ENCODE results near the gene FAM120A.

FAM120A gene

DNA sequence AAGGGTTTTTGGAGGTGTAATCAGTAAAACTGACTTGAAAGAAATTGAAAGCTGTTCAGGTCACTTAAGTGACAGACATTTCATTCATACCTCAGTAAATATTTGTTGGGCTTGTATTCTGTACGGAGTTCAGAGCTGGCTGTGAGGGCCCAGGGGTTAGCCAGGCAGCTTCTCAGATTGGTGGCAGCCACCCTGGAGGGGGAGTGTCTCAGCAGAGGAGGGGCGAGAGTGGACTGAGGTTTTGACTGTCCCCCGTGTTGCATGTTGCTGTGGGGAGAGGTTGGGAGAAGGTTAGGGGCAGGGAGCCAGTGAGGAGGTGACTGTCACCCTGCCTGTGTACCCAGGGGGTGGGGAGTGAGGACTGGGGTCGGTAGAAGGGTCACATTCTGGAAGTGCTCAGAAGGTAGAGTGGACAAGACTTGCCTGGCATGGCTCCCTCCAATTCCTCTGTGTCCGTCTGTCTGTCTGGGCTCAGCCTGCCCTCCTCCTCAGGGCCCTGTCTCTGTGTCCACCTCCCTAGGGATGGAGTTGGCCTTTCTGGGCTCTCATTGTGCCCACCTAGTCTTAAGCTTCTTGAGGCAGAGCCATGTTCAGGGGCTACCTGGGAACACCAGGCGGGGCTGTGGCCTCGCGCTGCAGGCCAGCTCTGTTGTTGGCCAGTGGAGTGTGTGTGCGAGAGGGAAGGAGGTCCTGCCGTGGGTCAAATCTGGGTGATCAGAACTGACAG, 129.3 kb downstream of the FAM120A start:
- DNase-seq (ENCODE audit: low read depth) = no peak
- TF ChIP-seq, protein P1, sequence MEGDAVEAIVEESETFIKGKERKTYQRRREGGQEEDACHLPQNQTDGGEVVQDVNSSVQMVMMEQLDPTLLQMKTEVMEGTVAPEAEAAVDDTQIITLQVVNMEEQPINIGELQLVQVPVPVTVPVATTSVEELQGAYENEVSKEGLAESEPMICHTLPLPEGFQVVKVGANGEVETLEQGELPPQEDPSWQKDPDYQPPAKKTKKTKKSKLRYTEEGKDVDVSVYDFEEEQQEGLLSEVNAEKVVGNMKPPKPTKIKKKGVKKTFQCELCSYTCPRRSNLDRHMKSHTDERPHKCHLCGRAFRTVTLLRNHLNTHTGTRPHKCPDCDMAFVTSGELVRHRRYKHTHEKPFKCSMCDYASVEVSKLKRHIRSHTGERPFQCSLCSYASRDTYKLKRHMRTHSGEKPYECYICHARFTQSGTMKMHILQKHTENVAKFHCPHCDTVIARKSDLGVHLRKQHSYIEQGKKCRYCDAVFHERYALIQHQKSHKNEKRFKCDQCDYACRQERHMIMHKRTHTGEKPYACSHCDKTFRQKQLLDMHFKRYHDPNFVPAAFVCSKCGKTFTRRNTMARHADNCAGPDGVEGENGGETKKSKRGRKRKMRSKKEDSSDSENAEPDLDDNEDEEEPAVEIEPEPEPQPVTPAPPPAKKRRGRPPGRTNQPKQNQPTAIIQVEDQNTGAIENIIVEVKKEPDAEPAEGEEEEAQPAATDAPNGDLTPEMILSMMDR (IDR thresholded peaks at IDR 0.05; ENCODE audit: insufficient read depth, low read depth, low read length, missing control alignments) = no peak
- H3K4me3 ChIP-seq (ENCODE audit: low read depth, low read length) = no peak overlapping the region

DNA sequence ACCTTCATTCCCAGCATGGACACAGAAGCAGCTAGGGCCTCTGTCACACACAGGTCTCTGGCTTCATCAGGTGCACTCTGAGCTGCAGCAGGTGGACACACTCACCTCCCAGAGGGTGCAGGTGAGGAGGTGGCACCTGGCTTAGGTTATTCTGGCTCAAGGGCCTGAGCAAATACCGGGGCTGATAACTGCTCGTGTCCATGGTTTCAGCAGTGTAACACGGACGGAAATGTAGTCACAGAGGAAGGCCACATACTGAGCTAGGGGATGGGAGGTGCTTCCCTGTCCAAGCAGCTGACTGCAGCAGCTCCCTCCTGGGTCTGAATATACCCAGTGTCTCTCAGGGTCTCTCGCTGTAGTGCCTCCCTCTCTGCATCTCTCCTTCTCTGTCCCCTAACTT, 130.6 kb downstream of the FAM120A start:
- no peak overlapping the region for H3K4me3 ChIP-seq (ENCODE audit: low read depth, low read length)
- DNase-seq (ENCODE audit: low read depth) = no peak
- TF ChIP-seq, protein P1 (IDR thresholded peaks at IDR 0.05; ENCODE audit: insufficient read depth, low read depth, low read length, missing control alignments) = no peak

DNA sequence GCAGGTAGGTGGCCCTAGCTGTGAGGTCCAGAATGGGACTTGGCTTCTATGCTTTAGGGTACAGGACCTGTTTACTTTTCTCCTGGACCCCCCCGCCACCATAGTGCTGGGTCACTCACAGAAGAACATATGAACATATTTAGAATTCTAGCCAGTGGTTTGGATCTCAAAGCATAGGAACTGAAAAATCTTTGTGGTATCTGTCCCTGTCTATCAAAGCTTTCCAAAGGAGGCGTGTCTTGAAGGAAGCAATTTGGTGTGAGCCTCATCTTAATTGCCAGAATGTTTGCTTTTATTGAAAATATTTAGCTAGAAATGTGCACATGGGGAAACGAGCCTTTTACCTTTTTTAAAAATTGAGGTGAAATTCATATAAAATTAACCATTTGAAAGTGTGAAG, 131.1 kb downstream of the FAM120A start:
- DNase-seq (ENCODE audit: low read depth) = no peak
- no peak overlapping the region for H3K4me3 ChIP-seq (ENCODE audit: low read depth, low read length)
- TF ChIP-seq, protein P1 (IDR thresholded peaks at IDR 0.05; ENCODE audit: insufficient read depth, low read depth, low read length, missing control alignments) = no peak

DNA sequence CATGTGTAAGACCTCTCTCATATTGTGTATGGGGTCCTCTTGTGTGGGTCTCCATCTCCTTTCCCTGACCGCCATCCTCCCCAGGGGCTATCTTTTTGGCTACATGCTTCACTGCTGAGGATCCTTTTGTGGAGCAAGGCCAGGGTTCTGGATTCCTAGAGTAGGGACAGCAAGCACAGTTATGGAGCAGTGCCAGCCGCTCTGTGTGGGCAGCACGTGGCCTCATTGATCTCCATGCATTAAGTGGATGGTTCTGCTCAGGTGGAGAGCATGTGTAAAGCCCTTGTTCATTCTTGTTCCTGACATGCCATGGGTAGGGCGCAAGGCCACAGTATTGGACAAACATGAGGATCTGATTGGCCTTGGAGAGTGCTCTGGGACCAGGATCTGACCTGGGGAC, 133.8 kb downstream of the FAM120A start:
- TF ChIP-seq, protein P1 (IDR thresholded peaks at IDR 0.05; ENCODE audit: insufficient read depth, low read depth, low read length, missing control alignments) = no peak
- no peak for DNase-seq (ENCODE audit: low read depth)

DNA sequence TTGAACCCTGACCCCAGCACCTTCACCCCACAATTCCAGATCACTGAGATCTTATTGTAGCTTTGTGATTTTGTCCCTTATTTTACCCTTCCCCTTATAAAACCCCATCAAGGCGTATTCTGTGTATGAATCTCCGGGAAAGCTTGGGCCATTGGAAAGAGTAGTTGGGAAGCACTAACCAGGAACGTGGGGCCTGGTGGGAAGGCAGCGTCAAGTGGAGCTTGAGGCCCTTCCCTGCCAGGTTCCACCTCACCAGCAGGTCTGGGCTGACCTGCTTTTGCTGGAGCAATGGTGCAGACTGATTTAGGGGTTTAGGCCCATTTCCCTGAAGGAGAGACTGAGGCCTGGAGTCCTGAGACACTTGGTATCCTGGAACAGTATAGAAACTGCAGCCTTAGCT, 134.2 kb downstream of the FAM120A start:
- DNase-seq (ENCODE audit: low read depth) = no peak
- TF ChIP-seq, protein P1 (IDR thresholded peaks at IDR 0.05; ENCODE audit: insufficient read depth, low read depth, low read length, missing control alignments) = no peak
- H3K4me3 ChIP-seq (ENCODE audit: low read depth, low read length) = no peak overlapping the region

More for the DNA sequence above, 133.8 kb downstream of the FAM120A start:
- no peak overlapping the region for H3K4me3 ChIP-seq (ENCODE audit: low read depth, low read length)

DNA sequence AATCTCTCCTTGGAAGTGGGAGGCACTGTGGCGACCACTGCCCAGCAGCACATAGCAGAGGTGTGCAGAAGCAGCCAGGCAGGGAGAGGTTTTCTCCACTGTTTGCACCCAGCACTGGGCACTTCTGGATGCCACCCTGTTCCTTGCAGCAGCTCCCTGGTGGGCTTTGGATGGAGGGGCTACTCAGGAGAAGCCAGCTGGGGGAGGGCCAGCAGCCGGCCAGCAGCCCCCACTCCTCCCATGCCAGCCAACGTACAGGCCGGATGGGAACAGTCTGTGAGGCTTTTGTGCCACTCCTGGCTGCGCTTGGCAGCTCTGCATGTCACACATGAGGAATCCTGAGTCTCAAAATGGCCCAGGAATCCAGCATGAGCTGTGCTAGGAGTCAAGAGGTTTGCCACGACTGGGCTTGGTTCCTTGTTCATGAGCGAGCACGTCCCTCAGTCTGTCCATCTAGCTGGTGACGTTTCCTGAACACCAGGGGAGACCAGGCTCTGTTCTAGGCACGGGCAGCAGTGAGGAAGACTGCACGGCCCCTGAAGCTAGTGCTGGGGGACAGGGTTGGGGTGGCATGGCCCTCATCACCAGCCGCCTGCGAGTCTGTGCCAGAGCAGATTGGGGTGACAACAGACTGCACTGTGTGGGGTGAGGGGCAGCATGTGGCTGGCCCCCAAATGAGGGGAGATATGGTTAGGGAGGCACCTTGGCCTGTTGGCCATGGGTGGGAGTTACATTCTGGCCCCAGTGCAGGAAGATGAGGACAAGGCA, 135.0 kb downstream of the FAM120A start:
- TF ChIP-seq, protein P1 (IDR thresholded peaks at IDR 0.05; ENCODE audit: insufficient read depth, low read depth, low read length, missing control alignments) = no peak
- no peak for DNase-seq (ENCODE audit: low read depth)

More for the DNA sequence above, 135.0 kb downstream of the FAM120A start:
- no peak overlapping the region for H3K4me3 ChIP-seq (ENCODE audit: low read depth, low read length)
